Measurements from ENCODE around the gene PRKCE. TPM values are rescaled to one million over a fixed set of nuclear protein-coding genes. Genes with fewer than 3 reads are reported as not detected.

PRKCE gene
- total RNA-seq, 2 donors from 2014 or later = 10.4 to 13.8 TPM

- no peak for ATAC-seq
- no peaks in the 10 kb centered on the region for H3K36me3 Mint-ChIP-seq
Observed at GRCh38 chr2:45925636-45926366, 274.3 kb downstream of the PRKCE start.

GRCh38 chr2:45928946-45929345, 277.5 kb downstream of the PRKCE start:
- no peaks in the 10 kb centered on the region for H3K36me3 Mint-ChIP-seq
- ATAC-seq = no peak

More at GRCh38 chr2:45925636-45926366, 274.3 kb downstream of the PRKCE start:
- Mint-ChIP-seq H3K27ac (no peak overlapping the region), H3K9me3 (no peaks in the 10 kb centered on the region)
- DNase-seq (ENCODE audit: low spot score in 2 of 2) = no peak

GRCh38 chr2:45929674-45930395, 278.4 kb downstream of the PRKCE start:
- DNase-seq (ENCODE audit: low spot score in 2 of 2) = no peak
- no peaks in the 10 kb centered on the region for H3K9me3 Mint-ChIP-seq
- no peaks in the 10 kb centered on the region for H3K36me3 Mint-ChIP-seq
- no peak for ATAC-seq
- H3K27ac Mint-ChIP-seq = no peak overlapping the region

More at GRCh38 chr2:45928946-45929345, 277.5 kb downstream of the PRKCE start:
- Mint-ChIP-seq H3K9me3 (no peaks in the 10 kb centered on the region), H3K27ac (no peak overlapping the region)
- no peak for DNase-seq (ENCODE audit: low spot score in 2 of 2)

GRCh38 chr2:45930396-45930792, 278.9 kb downstream of the PRKCE start:
- no peaks in the 10 kb centered on the region for H3K36me3 Mint-ChIP-seq
- H3K9me3 Mint-ChIP-seq = no peaks in the 10 kb centered on the region
- no peak for ATAC-seq
- H3K27ac Mint-ChIP-seq = no peak overlapping the region
- no peak for DNase-seq (ENCODE audit: low spot score in 2 of 2)

GRCh38 chr2:45932278-45932975, 281.0 kb downstream of the PRKCE start:
- H3K27ac Mint-ChIP-seq = no peak overlapping the region
- H3K9me3 Mint-ChIP-seq = no peaks in the 10 kb centered on the region
- H3K36me3 Mint-ChIP-seq = no peaks in the 10 kb centered on the region
- ATAC-seq = peak in 1 of 2 donors; percentile 35
- no peak for DNase-seq (ENCODE audit: low spot score in 2 of 2)

- ATAC-seq = peak; percentile 84 to 96
Observed at GRCh38 chr2:45935791-45936622, 284.5 kb downstream of the PRKCE start.

GRCh38 chr2:45936623-45936979, 285.1 kb downstream of the PRKCE start:
- Mint-ChIP-seq H3K36me3 (no peaks in the 10 kb centered on the region), H3K27ac (no peak overlapping the region), H3K9me3 (no peaks in the 10 kb centered on the region)
- DNase-seq (ENCODE audit: low spot score in 2 of 2) = no peak
- no peak for ATAC-seq

More at GRCh38 chr2:45935791-45936622, 284.5 kb downstream of the PRKCE start:
- Mint-ChIP-seq H3K36me3 (no peaks in the 10 kb centered on the region), H3K9me3 (no peaks in the 10 kb centered on the region), H3K27ac (no peak overlapping the region)
- peak; percentile 41 to 59 for DNase-seq (ENCODE audit: low spot score in 2 of 2)

GRCh38 chr2:45937990-45938389, 286.5 kb downstream of the PRKCE start:
- Mint-ChIP-seq H3K27ac (no peak overlapping the region), H3K36me3 (no peaks in the 10 kb centered on the region)

GRCh38 chr2:45938649-45939511, 287.4 kb downstream of the PRKCE start:
- Mint-ChIP-seq H3K36me3 (no peaks in the 10 kb centered on the region), H3K9me3 (no peaks in the 10 kb centered on the region), H3K27ac (no peak overlapping the region)
- no peak for ATAC-seq
- DNase-seq (ENCODE audit: low spot score in 2 of 2) = no peak

More at GRCh38 chr2:45937990-45938389, 286.5 kb downstream of the PRKCE start:
- H3K9me3 Mint-ChIP-seq = no peaks in the 10 kb centered on the region
- DNase-seq (ENCODE audit: low spot score in 2 of 2) (no peak), ATAC-seq (no peak)

GRCh38 chr2:45941531-45942236, 290.2 kb downstream of the PRKCE start:
- no peaks in the 10 kb centered on the region for H3K36me3 Mint-ChIP-seq
- H3K27ac Mint-ChIP-seq = no peak overlapping the region
- DNase-seq (ENCODE audit: low spot score in 2 of 2) (no peak), ATAC-seq (no peak)
- H3K9me3 Mint-ChIP-seq = no peaks in the 10 kb centered on the region

- DNase-seq (ENCODE audit: low spot score in 2 of 2) = no peak
- no peak for ATAC-seq
- Mint-ChIP-seq H3K27ac (no peak overlapping the region), H3K36me3 (no peaks in the 10 kb centered on the region), H3K9me3 (no peaks in the 10 kb centered on the region)
Observed at GRCh38 chr2:45942237-45942738, 290.8 kb downstream of the PRKCE start.

GRCh38 chr2:45943219-45944044, 292.0 kb downstream of the PRKCE start:
- H3K27ac Mint-ChIP-seq = no peak overlapping the region
- H3K9me3 Mint-ChIP-seq = no peaks in the 10 kb centered on the region
- ATAC-seq (no peak), DNase-seq (ENCODE audit: low spot score in 2 of 2) (no peak)
- H3K36me3 Mint-ChIP-seq = no peaks in the 10 kb centered on the region

GRCh38 chr2:45944074-45944473, 292.6 kb downstream of the PRKCE start:
- Mint-ChIP-seq H3K36me3 (no peaks in the 10 kb centered on the region), H3K9me3 (no peaks in the 10 kb centered on the region), H3K27ac (no peak overlapping the region)
- ATAC-seq = no peak
- no peak for DNase-seq (ENCODE audit: low spot score in 2 of 2)

GRCh38 chr2:45945302-45945717, 293.8 kb downstream of the PRKCE start:
- ATAC-seq (no peak), DNase-seq (ENCODE audit: low spot score in 2 of 2) (no peak)
- Mint-ChIP-seq H3K9me3 (no peaks in the 10 kb centered on the region), H3K36me3 (no peaks in the 10 kb centered on the region), H3K27ac (no peak overlapping the region)
